ENCODE results near the gene ECI1.

GRCh38 chr16:2205967-2206313 is 45.4 kb downstream of the ECI1 start:
- TF ChIP-seq CTCF (IDR thresholded peaks at IDR 0.05; ENCODE audit: low read length) (no peak), EZH2 (IDR thresholded peaks at IDR 0.05; ENCODE audit: borderline replicate concordance, low read length) (no peak)
